Endometrium (tissue), 2 donors: ENCODE data around the gene BHLHE41.

Experiments
- FAIRE-seq: peaks from 2 replicates; lab custom pipeline; 2012; peaks lifted over from hg19 to GRCh38; lab: Jason Lieb, UNC
- donor health status: control.
- donor health status: control.

The BHLHE41 gene

GRCh38 chr12:26134540-26134939, 9.7 kb upstream of the BHLHE41 start:
- no peak for FAIRE-seq

GRCh38 chr12:26133521-26133920, 8.7 kb upstream of the BHLHE41 start:
- FAIRE-seq = no peak

GRCh38 chr12:26132866-26133265, 8.0 kb upstream of the BHLHE41 start:
- FAIRE-seq = no peak

GRCh38 chr12:26131936-26132335, 7.1 kb upstream of the BHLHE41 start:
- FAIRE-seq = no peak

GRCh38 chr12:26130728-26131127, 5.9 kb upstream of the BHLHE41 start:
- FAIRE-seq = no peak

- FAIRE-seq = no peak
These were observed 3.3 kb upstream of the BHLHE41 start for GRCh38 chr12:26128168-26128567.

- FAIRE-seq = no peak
These were observed 2.6 kb upstream of the BHLHE41 start for GRCh38 chr12:26127404-26127803.

- no peak for FAIRE-seq
These were observed 1.8 kb upstream of the BHLHE41 start for GRCh38 chr12:26126340-26127284.

GRCh38 chr12:26125400-26126339, 833 bp upstream of the BHLHE41 start:
- FAIRE-seq = no peak

- FAIRE-seq = no peak
These were observed 1.3 kb downstream of the BHLHE41 start for GRCh38 chr12:26123482-26123980.

GRCh38 chr12:26122681-26123481, 2.0 kb downstream of the BHLHE41 start:
- FAIRE-seq = no peak

- FAIRE-seq = no peak
These were observed 2.7 kb downstream of the BHLHE41 start for GRCh38 chr12:26122061-26122680.

- FAIRE-seq = no peak
These were observed 3.3 kb downstream of the BHLHE41 start for GRCh38 chr12:26121323-26122060.

- no peak for FAIRE-seq
These were observed 4.1 kb downstream of the BHLHE41 start for GRCh38 chr12:26120561-26121274.

- FAIRE-seq = peak; percentile 45
These were observed 5.3 kb downstream of the BHLHE41 start for GRCh38 chr12:26119391-26119989.

GRCh38 chr12:26118308-26118707, 6.5 kb downstream of the BHLHE41 start:
- no peak for FAIRE-seq

- no peak for FAIRE-seq
These were observed 7.8 kb downstream of the BHLHE41 start for GRCh38 chr12:26116829-26117715.

- FAIRE-seq = no peak
These were observed 10.0 kb downstream of the BHLHE41 start for GRCh38 chr12:26114720-26115401.
